IMR-90 (cell line): ENCODE data around the gene DACT2. TPM values are rescaled to one million over a fixed set of nuclear protein-coding genes. Genes with fewer than 3 reads are reported as not detected.

Source experiments
- ATAC-seq: fragments of 200-7000 bp; cut with Tn5 transposase; 2 replicates; pipeline ENCODE4 v1.9.1; 2020; ENCODE audit warnings: low read depth, mild to moderate bottlenecking, moderate library complexity
- BruUV-seq: library from RNA; stranded (reverse); fragments of 400-500 nt; replicated peaks from 2 replicates; lab custom pipeline; 2021; lab: Mats Ljungman, UMichigan
- CTCF ChIA-PET: fragments of 300-600 bp; formaldehyde crosslinking; extraction: SDS; loops from one replicate; lab custom pipeline; 2021; ENCODE audit warnings: antibody characterized with exemption; lab: Yijun Ruan, JAX
- POLR2A ChIA-PET: fragments of 300-600 bp; sonication (Branson Sonifier 250); formaldehyde crosslinking; loops from one replicate; lab custom pipeline; 2022; ENCODE audit warnings: antibody characterized with exemption; ENCODE audit not compliant: unreplicated experiment; lab: Charles Lee
- DNase-seq: peaks from one replicate; pipeline ENCODE4 v3.0.0; 2013
- H2AFZ ChIP-seq: replicated peaks from 2 replicates; pipeline ENCODE3; 2013; ENCODE audit warnings: low read length, mild to moderate bottlenecking; ENCODE audit not compliant: poor library complexity
- H2AK5ac ChIP-seq: 2 replicates; pipeline ENCODE4 v1.6.1; 2013; ENCODE audit warnings: low read depth, low read length, inconsistent platforms
- H2AK9ac ChIP-seq: replicated peaks from 2 replicates; pipeline ENCODE3; 2013; ENCODE audit warnings: mild to moderate bottlenecking, low read depth, low read length, moderate library complexity; ENCODE audit not compliant: poor library complexity
- H2BK120ac ChIP-seq: 2 replicates; pipeline ENCODE4 v1.6.1; 2013; ENCODE audit warnings: low read depth, low read length, inconsistent platforms
- H2BK15ac ChIP-seq: 3 replicates; pipeline ENCODE4 v1.6.1; 2013; ENCODE audit warnings: low read depth, low read length, inconsistent platforms
- H2BK20ac ChIP-seq: 2 replicates; pipeline ENCODE4 v1.6.1; 2013; ENCODE audit warnings: low read depth, mild to moderate bottlenecking, inconsistent platforms, low read length, moderate library complexity
- H2BK5ac ChIP-seq: 2 replicates; pipeline ENCODE4 v1.6.1; 2013; ENCODE audit warnings: mild to moderate bottlenecking, low read depth, low read length, inconsistent platforms; ENCODE audit not compliant: poor library complexity, severe bottlenecking
- H3K14ac ChIP-seq: replicated peaks from 2 replicates; pipeline ENCODE4 v1.6.1; 2013; ENCODE audit warnings: low read depth, low read length, inconsistent platforms
- H3K18ac ChIP-seq: 2 replicates; pipeline ENCODE4 v1.6.1; 2013; ENCODE audit warnings: low read depth, low read length, control low read depth
- H3K23ac ChIP-seq: 2 replicates; pipeline ENCODE4 v1.6.1; 2013; ENCODE audit warnings: low read depth, low read length, inconsistent platforms
- H3K27ac ChIP-seq: 2 replicates; pipeline ENCODE4 v1.5.1; 2013; ENCODE audit warnings: mild to moderate bottlenecking, control low read depth, low read length; ENCODE audit not compliant: insufficient read depth
- H3K27me3 ChIP-seq: 2 replicates; pipeline ENCODE4 v1.6.1; 2013; ENCODE audit warnings: low read length; ENCODE audit not compliant: control insufficient read depth, insufficient read depth
- H3K36me3 ChIP-seq: 2 replicates; pipeline ENCODE4 v1.6.1; 2013; ENCODE audit warnings: low read length, mixed read lengths; ENCODE audit not compliant: control insufficient read depth, insufficient read depth
- H3K4ac ChIP-seq: 2 replicates; pipeline ENCODE4 v1.6.1; 2013; ENCODE audit warnings: low read depth, low read length, inconsistent platforms
- H3K4me1 ChIP-seq: 2 replicates; pipeline ENCODE4 v1.6.1; 2013; ENCODE audit warnings: low read length, mixed read lengths; ENCODE audit not compliant: control insufficient read depth, insufficient read depth
- H3K4me2 ChIP-seq: 2 replicates; pipeline ENCODE4 v1.6.1; 2013; ENCODE audit warnings: low read depth, mild to moderate bottlenecking, control low read depth, low read length, moderate library complexity
- H3K4me3 ChIP-seq: 2 replicates; pipeline ENCODE4 v1.5.1; 2013; ENCODE audit warnings: low read depth, mild to moderate bottlenecking, control low read depth, low read length, moderate library complexity; ENCODE audit not compliant: insufficient read depth
- H3K56ac ChIP-seq: 2 replicates; pipeline ENCODE4 v1.6.1; 2013; ENCODE audit warnings: low read length, inconsistent platforms; ENCODE audit not compliant: insufficient read depth; ENCODE audit errors: extremely low read depth
- H3K79me1 ChIP-seq, 2 experiments: 2 replicates each; pipeline ENCODE4 v1.6.1; 2013; ENCODE audit warnings: low read length in 2 of 2, inconsistent platforms in 1 of 2, low read depth in 1 of 2
- H3K9ac ChIP-seq: 2 replicates; pipeline ENCODE4 v1.6.1; 2013; ENCODE audit warnings: low read depth, low read length, control low read depth
- H3K9me1 ChIP-seq: 2 replicates; pipeline ENCODE4 v1.6.1; 2013; ENCODE audit warnings: low read length, inconsistent platforms; ENCODE audit not compliant: insufficient read depth
- H3K9me3 ChIP-seq: 2 replicates; pipeline ENCODE4 v1.6.1; 2013; ENCODE audit warnings: low read length; ENCODE audit not compliant: control insufficient read depth, insufficient read depth
- H4K20me1 ChIP-seq: 2 replicates; pipeline ENCODE4 v1.6.1; 2013; ENCODE audit warnings: low read length, inconsistent platforms; ENCODE audit not compliant: insufficient read depth
- H4K5ac ChIP-seq: 2 replicates; pipeline ENCODE4 v1.6.1; 2013; ENCODE audit warnings: mild to moderate bottlenecking, low read depth, low read length, control low read depth
- H4K8ac ChIP-seq, 2 experiments: 2 replicates each; pipeline ENCODE4 v1.6.1; 2013; ENCODE audit warnings: low read depth in 2 of 2, low read length in 2 of 2, control low read depth in 1 of 2, inconsistent platforms in 1 of 2
- H4K91ac ChIP-seq: 2 replicates; pipeline ENCODE4 v1.6.1; 2013; ENCODE audit warnings: low read depth, low read length, inconsistent platforms; ENCODE audit not compliant: insufficient read depth
- FOS ChIP-seq: fragments of 150-350 bp; IDR thresholded peaks from 2 replicates; pipeline ENCODE4 v1.6.1; 2016; ENCODE audit warnings: low read depth, low read length
- MAFK ChIP-seq: IDR thresholded peaks from 2 replicates; pipeline ENCODE4 v1.6.1; 2012; ENCODE audit warnings: low read depth, low read length, improper control_type of control experiment
- MAZ ChIP-seq: IDR thresholded peaks from 2 replicates; pipeline ENCODE4 v1.6.1; 2012; ENCODE audit warnings: low read depth, mild to moderate bottlenecking, low read length, improper control_type of control experiment, moderate library complexity, borderline replicate concordance
- NFE2L2 ChIP-seq: fragments of 150-350 bp; IDR thresholded peaks from 2 replicates; pipeline ENCODE4 v1.6.1; 2016; ENCODE audit warnings: low read depth, mild to moderate bottlenecking, low read length
- POLR2A ChIP-seq: IDR thresholded peaks from 2 replicates; pipeline ENCODE4 v1.6.1; 2012; ENCODE audit warnings: mild to moderate bottlenecking, low read depth, low read length
- RAD21 ChIP-seq: IDR thresholded peaks from 2 replicates; pipeline ENCODE4 v1.6.1; 2012; ENCODE audit warnings: low read length, improper control_type of control experiment
- RCOR1 ChIP-seq: IDR thresholded peaks from 2 replicates; pipeline ENCODE4 v1.6.1; 2012; ENCODE audit warnings: mild to moderate bottlenecking, low read length, improper control_type of control experiment; ENCODE audit not compliant: insufficient replicate concordance
- SMC3 ChIP-seq: fragments of 150-350 bp; IDR thresholded peaks from 2 replicates; pipeline ENCODE4 v1.6.1; 2016; ENCODE audit warnings: low read depth, mild to moderate bottlenecking, antibody characterized with exemption, low read length, moderate library complexity
- WGBS, 2 experiments: methylation state at CpG; one replicate each; pipeline versions ENCODE4 v1.1.5 to v1.1.7; 2013; ENCODE audit warnings: missing lambda C conversion rate in 2 of 2; ENCODE audit not compliant: insufficient read length in 1 of 2; ENCODE audit errors: extremely low coverage in 2 of 2; 5-methylcytosine and 5-hydroxymethylcytosine counted together
- dilution Hi-C: fragments of 300-500 bp; cut with HindIII; formaldehyde crosslinking; loops from one replicate; pipeline ENCODE4 v1.14.3; 2018; ENCODE audit warnings: low sequenced_read_pairs; ENCODE audit not compliant: unreplicated experiment
- in situ Hi-C: fragments of 300-500 bp; cut with MboI; formaldehyde crosslinking; loops from 3 replicates; pipeline ENCODE4 v1.14.3; 2019; ENCODE audit warnings: low sequenced_read_pairs, inconsistent platforms, mixed read lengths
- intact Hi-C: fragments of 100-400 bp; cut with micrococcal nuclease; formaldehyde crosslinking; loops from 2 replicates; pipeline ENCODE4 v1.10.0; 2022
- polyA plus RNA-seq, 3 experiments: library from polyadenylated mRNA; depleted of rRNA; stranded (reverse); fragments of >200 nt; gene quantifications; 2 replicates each; pipeline ENCODE4 v1.2.3, GENCODE V29; 2012; ENCODE audit warnings: low replicate concordance in 1 of 3
- total RNA-seq: library from RNA; depleted of rRNA; stranded (reverse); fragments of >200 nt; gene quantifications from 2 replicates; pipeline ENCODE4 v1.2.3, GENCODE V29; 2012
- TF ChIP-seq, protein P1 (sequence below): fragments of 150-350 bp; IDR thresholded peaks from 2 replicates; pipeline ENCODE4 v1.6.1; 2017; ENCODE audit warnings: mild to moderate bottlenecking, antibody characterized with exemption, low read length, low read depth
- TF ChIP-seq, protein P2 (sequence below): conservative IDR thresholded peaks from 2 replicates; pipeline ENCODE4 v1.5.1; 2012; ENCODE audit warnings: mild to moderate bottlenecking, low read depth, low read length, improper control_type of control experiment

The DACT2 gene
- total and polyA plus RNA-seq, 2 of the 4 experiments (the other 2 are of a cell fraction) = not detected

DNA sequence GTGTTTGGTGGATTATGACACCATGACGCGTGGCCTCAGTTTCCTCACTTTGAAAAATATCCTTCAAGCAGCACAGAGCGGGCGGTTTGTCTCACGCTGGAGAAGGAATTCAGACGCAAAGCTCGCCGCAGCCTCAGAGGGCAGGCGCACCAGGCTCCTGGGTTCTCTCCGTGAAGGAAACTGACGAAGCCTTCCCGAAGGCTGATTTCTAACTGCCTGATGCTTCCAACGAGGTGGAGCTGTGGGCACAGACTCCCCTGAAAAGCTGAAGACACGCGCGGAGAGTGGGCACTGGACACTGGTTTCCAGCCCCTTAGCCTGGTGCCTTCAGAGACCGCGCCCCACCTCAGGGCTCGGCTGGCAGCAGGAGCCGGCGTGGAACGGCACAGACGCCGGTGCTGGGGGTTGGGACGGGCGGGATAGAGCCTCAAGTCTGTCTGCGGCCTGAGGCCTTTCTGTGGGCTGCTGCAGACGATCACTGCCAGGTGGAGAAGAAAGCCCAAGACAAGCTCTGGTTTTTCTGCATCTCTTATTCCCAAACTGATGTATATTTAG is 56.1 kb downstream of the DACT2 start:
- no TSS peak for BruUV-seq
- Histone ChIP-seq H4K91ac (no peak overlapping the region), H3K9ac (no peak overlapping the region), H3K36me3 (no peaks in the 10 kb centered on the region), H3K4me3 (no peak overlapping the region), H4K8ac (no peak overlapping the region), H3K4ac (no peak overlapping the region), H2BK120ac (no peak overlapping the region), H2AK9ac (no peak overlapping the region), H3K4me1 (no peaks in the 10 kb centered on the region), H2BK20ac (no peak overlapping the region), H3K23ac (no peak overlapping the region), H3K14ac (no peak overlapping the region), H4K5ac (no peak overlapping the region), H3K79me1 (no peaks in the 10 kb centered on the region), H3K27me3 (no peaks in the 10 kb centered on the region), H4K20me1 (no peaks in the 10 kb centered on the region), H3K56ac (no peak overlapping the region), H2AFZ (no peak overlapping the region), H3K4me2 (no peak overlapping the region), H3K18ac (no peak overlapping the region), H3K9me1 (no peaks in the 10 kb centered on the region), H3K9me3 (peaks cover 35% of the 10 kb centered on the region), H2BK15ac (no peak overlapping the region), H2BK5ac (no peak overlapping the region), H3K27ac (no peak overlapping the region), H2AK5ac (no peak overlapping the region)
- dilution Hi-C loops = no loop called here
- intact Hi-C loops = no loop called here
- TF ChIP-seq, protein P1, sequence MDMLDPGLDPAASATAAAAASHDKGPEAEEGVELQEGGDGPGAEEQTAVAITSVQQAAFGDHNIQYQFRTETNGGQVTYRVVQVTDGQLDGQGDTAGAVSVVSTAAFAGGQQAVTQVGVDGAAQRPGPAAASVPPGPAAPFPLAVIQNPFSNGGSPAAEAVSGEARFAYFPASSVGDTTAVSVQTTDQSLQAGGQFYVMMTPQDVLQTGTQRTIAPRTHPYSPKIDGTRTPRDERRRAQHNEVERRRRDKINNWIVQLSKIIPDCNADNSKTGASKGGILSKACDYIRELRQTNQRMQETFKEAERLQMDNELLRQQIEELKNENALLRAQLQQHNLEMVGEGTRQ = no peak
- TF ChIP-seq FOS = no peak
- TF ChIP-seq, protein P2, sequence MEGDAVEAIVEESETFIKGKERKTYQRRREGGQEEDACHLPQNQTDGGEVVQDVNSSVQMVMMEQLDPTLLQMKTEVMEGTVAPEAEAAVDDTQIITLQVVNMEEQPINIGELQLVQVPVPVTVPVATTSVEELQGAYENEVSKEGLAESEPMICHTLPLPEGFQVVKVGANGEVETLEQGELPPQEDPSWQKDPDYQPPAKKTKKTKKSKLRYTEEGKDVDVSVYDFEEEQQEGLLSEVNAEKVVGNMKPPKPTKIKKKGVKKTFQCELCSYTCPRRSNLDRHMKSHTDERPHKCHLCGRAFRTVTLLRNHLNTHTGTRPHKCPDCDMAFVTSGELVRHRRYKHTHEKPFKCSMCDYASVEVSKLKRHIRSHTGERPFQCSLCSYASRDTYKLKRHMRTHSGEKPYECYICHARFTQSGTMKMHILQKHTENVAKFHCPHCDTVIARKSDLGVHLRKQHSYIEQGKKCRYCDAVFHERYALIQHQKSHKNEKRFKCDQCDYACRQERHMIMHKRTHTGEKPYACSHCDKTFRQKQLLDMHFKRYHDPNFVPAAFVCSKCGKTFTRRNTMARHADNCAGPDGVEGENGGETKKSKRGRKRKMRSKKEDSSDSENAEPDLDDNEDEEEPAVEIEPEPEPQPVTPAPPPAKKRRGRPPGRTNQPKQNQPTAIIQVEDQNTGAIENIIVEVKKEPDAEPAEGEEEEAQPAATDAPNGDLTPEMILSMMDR = no peak
- TF ChIP-seq RCOR1 = no peak
- no peak for TF ChIP-seq MAZ
- TF ChIP-seq MAFK = no peak
- no peak for TF ChIP-seq RAD21
- no peak for TF ChIP-seq SMC3
- no peak for TF ChIP-seq POLR2A
- no peak for TF ChIP-seq NFE2L2
- POLR2A ChIA-PET = no interaction called here
- ATAC-seq = no peak
- 89% methylated on average over 5 of the region's 28 CpGs; no CpG with 5 or more reads in 1 of the 2 experiments for WGBS, 2 experiments
- CTCF ChIA-PET = no interaction called here
- no peak for DNase-seq
- in situ Hi-C loops = no loop called here
